Stimulated activated CD4-positive, alpha-beta T cell treated with anti-CD3 and anti-CD28 coated beads, TNF-alpha, amount 100 ng/mL, for 4 hours (primary cell): ENCODE measurements around the gene SRRM3.
"Not testable (repeated sequence)": the region's sequence is repeated elsewhere in the genome, so short reads cannot be mapped to it uniquely, and the experiment has no call there.

Experiments
- DNase-seq, 3 experiments: peaks; one replicate each; pipeline ENCODE4 v3.0.0-alpha.2; 2020; ENCODE audit warnings: low read depth in 3 of 3

SRRM3 gene

GRCh38 chr7:76290847-76291350 is 89.2 kb downstream of the SRRM3 start:
- not testable (repeated sequence) for DNase-seq

- DNase-seq, result peak; percentile 76 to 82 (median 81)
These were observed 89.9 kb downstream of the SRRM3 start for GRCh38 chr7:76291351-76292212.

GRCh38 chr7:76292213-76292573 is 90.5 kb downstream of the SRRM3 start:
- no peak for DNase-seq

- DNase-seq, result not testable (repeated sequence)
These were observed 91.2 kb downstream of the SRRM3 start for GRCh38 chr7:76292911-76293310.

GRCh38 chr7:76293407-76293901 is 91.8 kb downstream of the SRRM3 start:
- no peak for DNase-seq

GRCh38 chr7:76294344-76295024 is 92.8 kb downstream of the SRRM3 start:
- no peak for DNase-seq

- no peak for DNase-seq
These were observed 95.3 kb downstream of the SRRM3 start for GRCh38 chr7:76296743-76297740.

GRCh38 chr7:76300166-76300731 is 98.6 kb downstream of the SRRM3 start:
- DNase-seq, result no peak

GRCh38 chr7:76301000-76301399 is 99.3 kb downstream of the SRRM3 start:
- no peak for DNase-seq

GRCh38 chr7:76302347-76303201 is 100.9 kb downstream of the SRRM3 start, which contains the start of gene HSPB1:
Gene HSPB1, plus strand, starts transcription at chr7:76302673. Its CDS starts 40 bp downstream, at chr7:76302713.
- DNase-seq, result peak; percentile 49 to 59 (median 55)

- peak; percentile 70 to 76 (median 73) for DNase-seq
These were observed 101.8 kb downstream of the SRRM3 start for GRCh38 chr7:76303202-76304147.

GRCh38 chr7:76304888-76305375 is 103.2 kb downstream of the SRRM3 start:
- no peak for DNase-seq

- DNase-seq, result not testable (repeated sequence)
These were observed 107.2 kb downstream of the SRRM3 start for GRCh38 chr7:76308874-76309273.

GRCh38 chr7:76309341-76310101 is 107.8 kb downstream of the SRRM3 start:
- DNase-seq, result not testable (repeated sequence)

- DNase-seq, result no peak
These were observed 108.6 kb downstream of the SRRM3 start for GRCh38 chr7:76310102-76310957.

- not testable (repeated sequence) for DNase-seq
These were observed 110.1 kb downstream of the SRRM3 start for GRCh38 chr7:76311838-76312237.
